Endothelial cell of umbilical vein (primary cell): Measurements from ENCODE around the gene DNAH9. TPM values are rescaled to one million over a fixed set of nuclear protein-coding genes. Genes with fewer than 3 reads are reported as not detected.

Experiments used
- BruUV-seq: library from RNA; stranded (reverse); fragments of 400-500 nt; replicated peaks from 2 replicates; lab custom pipeline; 2021; lab: Mats Ljungman, UMichigan
- CTCF ChIA-PET: fragments of 300-600, 350-600 bp; sonication (Branson Sonifier 250); formaldehyde crosslinking; loops from one replicate; lab custom pipeline; 2021; ENCODE audit warnings: antibody characterized with exemption, inconsistent platforms; lab: Charles Lee
- POLR2A ChIA-PET: fragments of 300-600, 350-600 bp; sonication (Branson Sonifier 250); formaldehyde crosslinking; loops from one replicate; lab custom pipeline; 2021; ENCODE audit warnings: antibody characterized with exemption, inconsistent platforms; lab: Charles Lee
- DNase-seq: peaks from one replicate; pipeline ENCODE4 v3.0.0-alpha.2; 2011; ENCODE audit warnings: low read depth, low spot score
- FAIRE-seq: peaks from 2 replicates; lab custom pipeline; 2011; peaks lifted over from hg19 to GRCh38; lab: Jason Lieb, UNC
- H2AFZ ChIP-seq: 2 replicates; pipeline ENCODE4 v1.6.0; 2012; ENCODE audit warnings: low read depth, low read length, control low read depth, inconsistent platforms
- H3K27ac ChIP-seq: 2 replicates; pipeline ENCODE4 v1.5.1; 2011; ENCODE audit warnings: low read depth, mild to moderate bottlenecking, control low read depth, low read length, moderate library complexity; ENCODE audit not compliant: insufficient read depth
- H3K27me3 ChIP-seq, 2 experiments: 2 replicates each; pipeline versions ENCODE4 v1.6.0 to v1.6.1; 2011; ENCODE audit warnings: low read length in 2 of 2, mixed read lengths in 1 of 2; ENCODE audit not compliant: control insufficient read depth in 2 of 2, insufficient read depth in 2 of 2
- H3K36me3 ChIP-seq, 2 experiments: 2 replicates in 1 of 2; 3 replicates in 1 of 2; pipeline ENCODE4 v1.5.1; 2011; ENCODE audit warnings: low read length in 2 of 2, mild to moderate bottlenecking in 1 of 2, moderate library complexity in 1 of 2; ENCODE audit not compliant: control insufficient read depth in 2 of 2, insufficient read depth in 2 of 2; ENCODE audit errors: extremely low read depth in 1 of 2
- H3K4me1 ChIP-seq: 3 replicates; pipeline ENCODE4 v1.5.1; 2011; ENCODE audit warnings: mild to moderate bottlenecking, low read length; ENCODE audit not compliant: control insufficient read depth, insufficient read depth; ENCODE audit errors: extremely low read depth
- H3K4me2 ChIP-seq: 2 replicates; pipeline ENCODE4 v1.6.1; 2011; ENCODE audit warnings: low read length, control low read depth, mixed read lengths; ENCODE audit not compliant: insufficient read depth
- H3K4me3 ChIP-seq, 3 experiments: fragments of 200-600 bp in 1 of 3; sonication (generic), shearing (Covaris generic) in 1 of 3; replicated peaks in 1 of 3; 2 replicates each; pipeline ENCODE4 v1.5.1; 2011 to 2016; ENCODE audit warnings: control low read depth in 3 of 3, low read length in 3 of 3, mild to moderate bottlenecking in 2 of 3, inconsistent platforms in 1 of 3, low read depth in 1 of 3, moderate library complexity in 1 of 3; ENCODE audit not compliant: insufficient read depth in 1 of 3
- H3K79me2 ChIP-seq: 2 replicates; pipeline ENCODE4 v1.6.0; 2012; ENCODE audit warnings: low read length, inconsistent platforms; ENCODE audit not compliant: control insufficient read depth, insufficient read depth
- H3K9ac ChIP-seq: replicated peaks from 2 replicates; pipeline ENCODE3; 2011; ENCODE audit warnings: low read length, control low read depth; ENCODE audit not compliant: insufficient read depth; ENCODE audit errors: extremely low read depth
- H3K9me1 ChIP-seq: replicated peaks from 3 replicates; pipeline ENCODE4 v1.6.0; 2011; ENCODE audit warnings: mild to moderate bottlenecking, low read length; ENCODE audit not compliant: control insufficient read depth, insufficient read depth; ENCODE audit errors: extremely low read depth
- H3K9me3 ChIP-seq: replicated peaks from 2 replicates; pipeline ENCODE4 v1.5.1; 2012; ENCODE audit warnings: low read length, inconsistent platforms; ENCODE audit not compliant: control insufficient read depth, insufficient read depth
- H4K20me1 ChIP-seq: replicated peaks from 2 replicates; pipeline ENCODE3; 2011; ENCODE audit warnings: mild to moderate bottlenecking, low read length; ENCODE audit not compliant: control insufficient read depth, insufficient read depth; ENCODE audit errors: extremely low read depth
- CTCF ChIP-seq, 2 donors: IDR thresholded peaks; 1 replicate in 1 of 2; 2 replicates in 1 of 2; pipeline ENCODE4 v1.5.1; 2011; ENCODE audit warnings: low read length in 2 of 2, mild to moderate bottlenecking in 2 of 2, moderate library complexity in 2 of 2, control low read depth in 1 of 2, inconsistent platforms in 1 of 2, low read depth in 1 of 2; ENCODE audit not compliant: insufficient read depth in 1 of 2; ENCODE audit errors: extremely low read depth in 1 of 2
- EZH2 ChIP-seq: IDR thresholded peaks from 2 replicates; pipeline ENCODE4 v1.6.1; 2012; ENCODE audit warnings: borderline replicate concordance, low read depth, mild to moderate bottlenecking, moderate library complexity, low read length, inconsistent platforms; ENCODE audit not compliant: severe bottlenecking
- FOS ChIP-seq: IDR thresholded peaks from 2 replicates; pipeline ENCODE4 v1.6.1; 2011; ENCODE audit warnings: mild to moderate bottlenecking, low read length, moderate library complexity, borderline replicate concordance; ENCODE audit not compliant: insufficient read depth
- GATA2 ChIP-seq: IDR thresholded peaks from 2 replicates; pipeline ENCODE4 v1.7.0; 2011; ENCODE audit warnings: low read depth, mild to moderate bottlenecking, moderate library complexity, mixed read lengths, low read length; ENCODE audit not compliant: insufficient read length, insufficient read depth
- JUN ChIP-seq: IDR thresholded peaks from 2 replicates; pipeline ENCODE4 v1.6.1; 2011; ENCODE audit warnings: borderline replicate concordance, low read depth; ENCODE audit not compliant: insufficient read length, insufficient read depth
- MYC ChIP-seq: IDR thresholded peaks from one replicate; pipeline ENCODE4 v1.6.1; 2011; ENCODE audit warnings: mild to moderate bottlenecking, low read depth, low read length
- POLR2A ChIP-seq: IDR thresholded peaks from 2 replicates; pipeline ENCODE4 v1.6.1; 2012; ENCODE audit warnings: low read depth, mild to moderate bottlenecking, control low read depth, low read length
- POLR2AphosphoS5 ChIP-seq: IDR thresholded peaks from 2 replicates; pipeline ENCODE4 v1.6.1; 2012; ENCODE audit warnings: low read depth, mild to moderate bottlenecking, control low read depth, low read length, moderate library complexity; ENCODE audit not compliant: insufficient read depth
- dilution Hi-C: fragments of 300-500 bp; cut with MboI; formaldehyde crosslinking; loops from one replicate; pipeline ENCODE4 v1.15.0; 2019; ENCODE audit warnings: low sequenced_read_pairs; ENCODE audit not compliant: extremely low pct_ligation_motif_present
- intact Hi-C: fragments of 100-400 bp; cut with micrococcal nuclease; formaldehyde crosslinking; loops from one replicate; pipeline ENCODE4 v1.10.0; 2022
- polyA plus RNA-seq, 4 experiments: library from polyadenylated mRNA; depleted of rRNA in 3 of 4; stranded (reverse) in 3 of 4; unstranded in 1 of 4; fragments of >200 nt; gene quantifications; 2 replicates each; pipeline versions ENCODE4 v1.2.1 to v1.2.3, GENCODE V29; 2011 to 2012; ENCODE audit warnings: missing spikeins in 1 of 4
- total RNA-seq: library from RNA; stranded (reverse); gene quantifications from 2 replicates; pipeline ENCODE4 v1.2.3, GENCODE V29; 2021
- TF ChIP-seq, protein P1 (sequence below): IDR thresholded peaks from 2 replicates; pipeline ENCODE4 v1.6.1; 2011; ENCODE audit not compliant: insufficient read depth, insufficient read length

The DNAH9 gene
- total and polyA plus RNA-seq, 2 donors (not counting 3 experiments of a cell fraction or from before 2014, with no cell fraction given): not detected

DNA sequence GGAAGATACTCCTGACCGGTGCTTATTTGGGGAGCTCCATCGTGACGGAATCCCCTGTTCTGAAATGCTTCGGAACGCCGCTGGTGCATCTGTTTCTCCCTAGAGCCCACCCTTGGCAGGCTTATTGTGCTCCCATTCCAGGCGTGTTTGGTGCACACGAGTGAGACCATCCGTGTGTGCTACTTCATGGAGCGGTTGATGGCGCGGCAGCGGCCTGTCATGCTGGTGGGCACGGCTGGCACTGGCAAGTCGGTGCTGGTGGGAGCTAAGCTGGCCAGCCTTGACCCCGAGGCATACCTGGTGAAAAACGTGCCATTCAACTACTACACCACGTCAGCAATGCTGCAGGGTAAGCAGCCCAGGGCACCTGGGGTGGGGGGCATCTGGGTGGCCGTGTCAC, 170.7 kb downstream of the DNAH9 start:
- ChIA-PET CTCF (no interaction called here), POLR2A (no interaction called here)
- H3K27me3 ChIP-seq: no peaks in the 10 kb centered on the region
- intact Hi-C loops (no loop called here), dilution Hi-C loops (no loop called here)
- no peak overlapping the region for H3K4me3 ChIP-seq
- no peak overlapping the region for H3K27ac ChIP-seq
- no peak overlapping the region for H3K4me2 ChIP-seq
- no peaks in the 10 kb centered on the region for H3K79me2 ChIP-seq
- no peaks in the 10 kb centered on the region for H3K9me3 ChIP-seq
- H3K36me3 ChIP-seq: no peaks in the 10 kb centered on the region
- FAIRE-seq (no peak), DNase-seq (no peak)
- no peak overlapping the region for H2AFZ ChIP-seq
- no peak overlapping the region for H3K9ac ChIP-seq
- no peaks in the 10 kb centered on the region for H4K20me1 ChIP-seq
- no peaks in the 10 kb centered on the region for H3K4me1 ChIP-seq
- H3K9me1 ChIP-seq: no peaks in the 10 kb centered on the region
- TF ChIP-seq FOS: no peak
- no peak for TF ChIP-seq MYC
- no peak for TF ChIP-seq GATA2
- no peak for TF ChIP-seq JUN
- TF ChIP-seq POLR2AphosphoS5: no peak
- TF ChIP-seq, protein P1, sequence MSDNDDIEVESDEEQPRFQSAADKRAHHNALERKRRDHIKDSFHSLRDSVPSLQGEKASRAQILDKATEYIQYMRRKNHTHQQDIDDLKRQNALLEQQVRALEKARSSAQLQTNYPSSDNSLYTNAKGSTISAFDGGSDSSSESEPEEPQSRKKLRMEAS: no peak
- BruUV-seq: no TSS peak

DNA sequence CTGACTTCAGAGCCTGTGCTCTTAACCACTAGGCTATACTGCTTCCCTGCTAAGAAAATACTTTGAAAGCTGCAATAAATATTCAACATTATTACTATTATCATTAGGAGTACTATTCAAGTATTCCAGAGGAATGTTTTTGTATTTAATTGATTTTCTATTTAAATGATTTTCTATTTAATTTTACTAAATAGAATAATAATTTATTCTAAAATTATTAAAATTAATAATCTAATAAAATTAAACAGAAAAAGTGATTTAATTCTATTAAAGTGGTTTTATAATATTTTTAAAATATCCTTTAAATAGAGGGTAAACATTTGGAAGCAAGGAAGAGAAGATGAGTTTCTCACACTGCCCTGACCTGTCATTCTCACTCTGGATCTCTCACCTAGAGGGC, 173.8 kb downstream of the DNAH9 start:
- POLR2A ChIA-PET: no interaction called here
- no peaks in the 10 kb centered on the region for H3K27me3 ChIP-seq
- no peak overlapping the region for H3K4me2 ChIP-seq
- H3K9ac ChIP-seq: no peak overlapping the region
- no peak overlapping the region for H3K27ac ChIP-seq
- BruUV-seq: no TSS peak
- CTCF ChIA-PET: no interaction called here
- no peaks in the 10 kb centered on the region for H3K79me2 ChIP-seq
- dilution Hi-C loops (no loop called here), intact Hi-C loops (no loop called here)
- TF ChIP-seq POLR2A (no peak), CTCF (IDR thresholded peaks at IDR 0.05; ENCODE audit: extremely low read depth in 1 of 2, insufficient read depth in 1 of 2, low read depth in 1 of 2, low read length in 2 of 2) (no peak), POLR2AphosphoS5 (no peak), FOS (no peak), MYC (no peak), EZH2 (no peak), GATA2 (no peak), JUN (no peak)
- TF ChIP-seq, protein P1: no peak
- H3K36me3 ChIP-seq: no peaks in the 10 kb centered on the region
- no peaks in the 10 kb centered on the region for H3K9me3 ChIP-seq
- no peak for DNase-seq
- H4K20me1 ChIP-seq: no peaks in the 10 kb centered on the region
- H3K9me1 ChIP-seq: no peaks in the 10 kb centered on the region
- no peak for FAIRE-seq
- H2AFZ ChIP-seq: no peak overlapping the region
- H3K4me3 ChIP-seq: no peak overlapping the region
- H3K4me1 ChIP-seq: no peaks in the 10 kb centered on the region
